Measurements from ENCODE around the gene RPS6KA2. TPM values are rescaled to one million over a fixed set of nuclear protein-coding genes. Genes with fewer than 3 reads are reported as not detected.
"Not testable (repeated sequence)": the region's sequence is repeated elsewhere in the genome, so short reads cannot be mapped to it uniquely, and the experiment has no call there.

RPS6KA2 gene
- total RNA-seq, 3 donors from 2014 or later (not counting 1 experiment from before 2014, with no cell fraction given), result 2.8 to 4.5 (median 2.9) TPM

- not testable (repeated sequence) for H3K36me3 ChIP-seq (ENCODE audit: control insufficient read depth, insufficient read depth, low read length); H3K9me3 Mint-ChIP-seq; H3K4me1 Mint-ChIP-seq; H3K27me3 Mint-ChIP-seq (ENCODE audit: low read depth in 2 of 2); H3K27me3 ChIP-seq (ENCODE audit: control insufficient read depth, insufficient read depth, low read length); H3K9me3 ChIP-seq (ENCODE audit: control insufficient read depth, insufficient read depth, low read length); ATAC-seq; H3K36me3 Mint-ChIP-seq
- Mint-ChIP-seq H3K4me3 (peak overlapping the region; percentile 86), H3K27ac (peak overlapping the region; percentile 70 to 92)
- H3K27ac ChIP-seq (ENCODE audit: low read length), result peak overlapping the region; percentile 75
- peaks cover 15% of the 10 kb centered on the region for H3K4me1 ChIP-seq (ENCODE audit: control insufficient read depth, insufficient read depth, low read length)
- intact Hi-C loops (cut with micrococcal nuclease), result loop anchor here (1.0 to 5.0 kb wide), 4 partner anchors 43 to 243 kb away; partner anchors contain the start of gene RPS6KA2
- 28% methylated on average over 20 of the region's 22 CpGs for WGBS (ENCODE audit: insufficient coverage)
- TF ChIP-seq, protein P1, sequence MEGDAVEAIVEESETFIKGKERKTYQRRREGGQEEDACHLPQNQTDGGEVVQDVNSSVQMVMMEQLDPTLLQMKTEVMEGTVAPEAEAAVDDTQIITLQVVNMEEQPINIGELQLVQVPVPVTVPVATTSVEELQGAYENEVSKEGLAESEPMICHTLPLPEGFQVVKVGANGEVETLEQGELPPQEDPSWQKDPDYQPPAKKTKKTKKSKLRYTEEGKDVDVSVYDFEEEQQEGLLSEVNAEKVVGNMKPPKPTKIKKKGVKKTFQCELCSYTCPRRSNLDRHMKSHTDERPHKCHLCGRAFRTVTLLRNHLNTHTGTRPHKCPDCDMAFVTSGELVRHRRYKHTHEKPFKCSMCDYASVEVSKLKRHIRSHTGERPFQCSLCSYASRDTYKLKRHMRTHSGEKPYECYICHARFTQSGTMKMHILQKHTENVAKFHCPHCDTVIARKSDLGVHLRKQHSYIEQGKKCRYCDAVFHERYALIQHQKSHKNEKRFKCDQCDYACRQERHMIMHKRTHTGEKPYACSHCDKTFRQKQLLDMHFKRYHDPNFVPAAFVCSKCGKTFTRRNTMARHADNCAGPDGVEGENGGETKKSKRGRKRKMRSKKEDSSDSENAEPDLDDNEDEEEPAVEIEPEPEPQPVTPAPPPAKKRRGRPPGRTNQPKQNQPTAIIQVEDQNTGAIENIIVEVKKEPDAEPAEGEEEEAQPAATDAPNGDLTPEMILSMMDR (IDR thresholded peaks at IDR 0.05), result peak; percentile 19
- peak overlapping the region; percentile 75 for H3K4me3 ChIP-seq (ENCODE audit: low read length)
- DNase-seq, result peak in 1 of 2 donors; percentile 25
Observed at GRCh38 chr6:166383802-166384363, 243.2 kb downstream of the RPS6KA2 start.

GRCh38 chr6:166382933-166383801 is 243.9 kb downstream of the RPS6KA2 start, which contains the start of gene MPC1:
MPC1 (minus strand) TSS chr6:166382940; CDS start chr6:166382876, 64 bp downstream.
- Histone ChIP-seq H3K4me3 (ENCODE audit: low read length) (peak within 1 kb of the TSS; percentile 75), H3K27ac (ENCODE audit: low read length) (peak within 1 kb of the TSS; percentile 75), H3K9me3 (ENCODE audit: control insufficient read depth, insufficient read depth, low read length) (no peaks in the 10 kb centered on the region), H3K36me3 (ENCODE audit: control insufficient read depth, insufficient read depth, low read length) (no peaks in the 10 kb centered on the region), H3K27me3 (ENCODE audit: control insufficient read depth, insufficient read depth, low read length) (no peaks in the 10 kb centered on the region), H3K4me1 (ENCODE audit: control insufficient read depth, insufficient read depth, low read length) (peaks cover 15% of the 10 kb centered on the region)
- under 1% methylated on average over 94 of the region's 94 CpGs for WGBS (ENCODE audit: insufficient coverage)
- Mint-ChIP-seq H3K36me3 (no peaks in the 10 kb centered on the region), H3K27me3 (ENCODE audit: low read depth in 2 of 2) (no peaks in the 10 kb centered on the region), H3K4me3 (peak within 1 kb of the TSS; percentile 94), H3K27ac (peak within 1 kb of the TSS; percentile 88 to 92), H3K9me3 (no peaks in the 10 kb centered on the region), H3K4me1 (peaks cover 9 to 13% of the 10 kb centered on the region in 2 donors)
- DNase-seq (peak; percentile 94 to 96), ATAC-seq (peak; percentile 92 to 99 (median 95))
- intact Hi-C loops (cut with micrococcal nuclease), result loop anchor here (1.0 to 5.0 kb wide), 5 partner anchors 42 to 244 kb away; partner anchors contain the start of gene RPS6KA2
- TF ChIP-seq, protein P1 (IDR thresholded peaks at IDR 0.05), result no peak

DNA sequence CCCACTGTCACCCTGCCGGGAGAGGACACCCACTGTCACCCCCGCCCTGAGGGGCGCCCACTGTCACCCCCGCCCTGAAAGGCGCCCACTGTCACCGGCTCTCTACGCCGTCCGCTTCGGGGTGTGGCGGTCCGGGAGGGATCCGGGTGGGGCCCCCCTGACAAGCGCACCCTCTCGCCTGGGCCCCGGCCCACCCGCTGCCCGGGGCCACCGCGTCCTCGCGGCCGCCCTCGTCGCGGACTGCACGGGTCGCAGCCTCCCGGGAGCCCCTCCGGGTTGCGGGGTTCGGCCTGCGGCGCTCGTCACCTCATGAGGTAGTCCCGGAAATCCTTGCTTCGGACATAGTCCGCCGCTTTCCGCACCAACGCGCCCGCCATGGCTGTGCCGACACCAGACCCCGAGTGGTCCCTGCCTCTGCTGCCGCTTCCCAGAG is 244.5 kb downstream of the RPS6KA2 start:
- no peaks in the 10 kb centered on the region for H3K9me3 ChIP-seq (ENCODE audit: control insufficient read depth, insufficient read depth, low read length)
- Mint-ChIP-seq H3K27me3 (ENCODE audit: low read depth in 2 of 2) (no peaks in the 10 kb centered on the region), H3K9me3 (no peaks in the 10 kb centered on the region), H3K4me3 (peak overlapping the region; percentile 94), H3K36me3 (no peaks in the 10 kb centered on the region), H3K4me1 (peaks cover 9 to 15% of the 10 kb centered on the region in 2 donors), H3K27ac (peak overlapping the region; percentile 88 to 92)
- H3K27me3 ChIP-seq (ENCODE audit: control insufficient read depth, insufficient read depth, low read length), result no peaks in the 10 kb centered on the region
- H3K36me3 ChIP-seq (ENCODE audit: control insufficient read depth, insufficient read depth, low read length), result no peaks in the 10 kb centered on the region
- peak overlapping the region; percentile 64 for H3K4me3 ChIP-seq (ENCODE audit: low read length)
- TF ChIP-seq, protein P1 (IDR thresholded peaks at IDR 0.05), result no peak
- peak; percentile 4 to 13 (median 5) for ATAC-seq
- H3K4me1 ChIP-seq (ENCODE audit: control insufficient read depth, insufficient read depth, low read length), result peaks cover 15% of the 10 kb centered on the region
- DNase-seq, result no peak
- peak overlapping the region; percentile 69 for H3K27ac ChIP-seq (ENCODE audit: low read length)
- WGBS (ENCODE audit: insufficient coverage), result under 1% methylated on average over 46 of the region's 46 CpGs
- intact Hi-C loops (cut with micrococcal nuclease), result loop anchor here (1.0 to 5.0 kb wide), 3 partner anchors 55 to 245 kb away; partner anchors contain the start of gene RPS6KA2

Measured in natural killer cell (primary cell).